GM12874 (cell line): ENCODE measurements around the gene SH3TC1.

Experiments
- TF ChIP-seq, protein P1 (sequence below): IDR thresholded peaks from 2 replicates; pipeline ENCODE4 v1.5.1; 2011; ENCODE audit warnings: low read depth, mild to moderate bottlenecking, control low read depth, low read length, moderate library complexity; ENCODE audit not compliant: insufficient read depth

The SH3TC1 gene

DNA sequence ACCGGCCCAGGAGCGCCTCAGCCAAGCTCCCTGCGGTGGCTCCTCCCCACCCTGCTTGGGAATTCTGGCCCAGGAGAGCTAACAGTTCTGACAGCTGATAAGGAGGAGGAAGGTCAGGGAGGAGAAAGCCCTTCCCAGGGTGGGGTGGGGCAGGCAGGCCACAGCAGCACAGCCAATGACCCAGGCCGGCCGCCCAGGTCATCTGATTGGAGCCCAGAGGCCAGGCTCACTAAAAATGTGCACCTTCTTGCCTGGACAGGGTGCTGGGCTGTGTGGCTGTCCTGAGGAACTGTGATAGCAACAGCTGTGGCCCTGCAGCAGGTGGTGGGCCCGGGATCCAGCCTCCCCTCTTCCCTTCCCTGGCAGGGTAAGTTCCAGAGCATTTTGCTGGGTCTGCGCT lies 17.2 kb upstream of the SH3TC1 start:
- TF ChIP-seq, protein P1, sequence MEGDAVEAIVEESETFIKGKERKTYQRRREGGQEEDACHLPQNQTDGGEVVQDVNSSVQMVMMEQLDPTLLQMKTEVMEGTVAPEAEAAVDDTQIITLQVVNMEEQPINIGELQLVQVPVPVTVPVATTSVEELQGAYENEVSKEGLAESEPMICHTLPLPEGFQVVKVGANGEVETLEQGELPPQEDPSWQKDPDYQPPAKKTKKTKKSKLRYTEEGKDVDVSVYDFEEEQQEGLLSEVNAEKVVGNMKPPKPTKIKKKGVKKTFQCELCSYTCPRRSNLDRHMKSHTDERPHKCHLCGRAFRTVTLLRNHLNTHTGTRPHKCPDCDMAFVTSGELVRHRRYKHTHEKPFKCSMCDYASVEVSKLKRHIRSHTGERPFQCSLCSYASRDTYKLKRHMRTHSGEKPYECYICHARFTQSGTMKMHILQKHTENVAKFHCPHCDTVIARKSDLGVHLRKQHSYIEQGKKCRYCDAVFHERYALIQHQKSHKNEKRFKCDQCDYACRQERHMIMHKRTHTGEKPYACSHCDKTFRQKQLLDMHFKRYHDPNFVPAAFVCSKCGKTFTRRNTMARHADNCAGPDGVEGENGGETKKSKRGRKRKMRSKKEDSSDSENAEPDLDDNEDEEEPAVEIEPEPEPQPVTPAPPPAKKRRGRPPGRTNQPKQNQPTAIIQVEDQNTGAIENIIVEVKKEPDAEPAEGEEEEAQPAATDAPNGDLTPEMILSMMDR, result no peak

DNA sequence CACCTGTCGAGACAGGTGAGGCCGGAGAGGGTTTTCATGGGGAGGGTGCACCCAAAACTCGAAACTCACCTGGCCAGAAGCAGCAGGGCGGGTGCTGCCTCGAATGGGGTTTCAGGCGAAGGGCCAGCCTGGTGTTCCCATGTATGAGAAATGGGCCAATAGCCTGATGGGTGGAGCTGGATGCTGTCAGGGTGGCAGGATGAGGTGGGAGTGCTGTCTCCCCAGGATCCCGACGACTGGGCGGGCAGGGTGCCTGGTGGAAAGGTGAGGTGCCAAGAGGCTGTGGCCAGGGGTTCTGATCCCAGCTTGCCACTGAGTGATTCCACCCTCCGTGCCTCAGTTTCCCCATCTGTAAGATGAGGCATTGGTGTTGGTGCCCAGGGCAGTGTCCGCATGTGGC lies 16.8 kb upstream of the SH3TC1 start:
- TF ChIP-seq, protein P1, result no peak

DNA sequence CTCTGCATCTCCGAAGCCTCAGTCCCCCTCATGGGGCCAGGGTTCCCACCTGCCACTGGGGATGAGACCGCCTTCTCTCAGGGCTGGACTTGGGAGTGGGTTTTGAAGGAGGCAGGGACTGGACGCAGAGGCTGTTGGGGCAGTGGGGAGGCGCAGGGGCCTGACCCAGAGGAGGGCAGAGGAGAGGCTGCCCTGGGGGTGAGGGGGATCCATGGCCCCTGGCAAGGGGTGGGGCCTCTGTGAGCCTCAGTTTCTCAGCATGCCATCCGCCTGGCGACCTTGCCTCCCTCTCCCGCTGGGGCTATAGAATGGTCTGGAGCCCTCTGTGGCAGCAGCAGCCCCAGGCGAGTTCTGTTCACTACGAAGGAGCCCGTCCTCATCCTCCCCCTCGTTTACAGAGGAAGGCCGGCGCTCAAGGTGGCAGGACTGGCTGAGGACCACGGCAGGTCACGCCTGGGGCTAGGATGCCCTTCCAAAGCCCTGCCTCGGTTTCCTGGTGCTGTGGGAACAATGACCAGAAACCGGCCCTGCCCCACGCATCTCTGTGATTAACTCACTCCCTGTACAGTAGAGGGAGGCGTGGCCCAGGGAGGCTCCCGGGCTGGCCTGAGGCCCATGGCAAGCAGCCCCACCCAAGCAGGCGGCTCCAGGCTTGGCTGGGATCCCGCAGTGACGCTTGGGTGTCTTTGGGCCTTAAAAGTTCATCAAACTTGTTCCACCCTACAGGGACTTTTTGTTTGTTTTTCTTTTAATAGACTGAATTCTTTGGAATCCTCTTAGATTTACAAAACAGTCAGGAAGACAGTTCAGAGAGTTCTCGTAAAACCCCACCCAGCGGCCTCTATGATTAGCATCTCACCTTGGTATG lies 16.0 kb upstream of the SH3TC1 start:
- TF ChIP-seq, protein P1, result no peak

DNA sequence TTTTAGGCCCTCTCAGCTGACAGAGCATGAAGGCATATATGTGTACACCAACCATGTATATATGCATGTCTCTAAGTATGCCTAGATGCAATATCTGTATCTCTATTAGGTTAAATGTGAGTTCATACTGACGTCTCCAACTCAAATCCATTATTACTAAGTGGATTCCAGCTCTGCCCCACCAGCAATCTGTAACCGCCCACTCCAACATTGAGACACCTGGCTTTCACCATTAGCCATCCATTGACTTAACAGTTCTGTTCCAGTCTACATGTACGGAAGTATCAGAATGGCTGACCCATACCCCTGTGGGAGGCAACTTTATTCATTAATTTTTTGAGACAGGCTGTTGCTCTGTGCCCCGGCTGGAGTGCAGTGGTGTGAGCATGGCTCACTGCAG lies 15.0 kb upstream of the SH3TC1 start:
- TF ChIP-seq, protein P1, result no peak

DNA sequence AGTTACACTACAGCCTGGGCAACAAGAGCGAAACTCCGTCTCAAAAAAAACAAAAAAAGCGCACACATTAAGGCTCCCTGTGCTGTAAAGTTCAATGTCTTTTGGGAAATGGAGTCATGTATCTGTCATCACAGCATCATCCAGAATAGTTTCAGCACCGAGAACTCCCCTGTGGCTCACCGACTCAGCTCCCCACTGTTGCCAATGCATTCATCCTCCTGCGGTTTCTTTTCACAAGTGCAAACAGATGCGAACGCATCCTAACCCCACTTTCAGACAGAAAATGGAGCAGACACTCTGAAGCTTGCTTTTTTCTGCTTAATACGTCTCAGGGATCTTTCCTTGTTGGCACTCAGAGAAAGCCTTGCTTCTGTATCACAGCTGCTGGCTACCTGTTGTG lies 13.8 kb upstream of the SH3TC1 start:
- TF ChIP-seq, protein P1, result no peak

DNA sequence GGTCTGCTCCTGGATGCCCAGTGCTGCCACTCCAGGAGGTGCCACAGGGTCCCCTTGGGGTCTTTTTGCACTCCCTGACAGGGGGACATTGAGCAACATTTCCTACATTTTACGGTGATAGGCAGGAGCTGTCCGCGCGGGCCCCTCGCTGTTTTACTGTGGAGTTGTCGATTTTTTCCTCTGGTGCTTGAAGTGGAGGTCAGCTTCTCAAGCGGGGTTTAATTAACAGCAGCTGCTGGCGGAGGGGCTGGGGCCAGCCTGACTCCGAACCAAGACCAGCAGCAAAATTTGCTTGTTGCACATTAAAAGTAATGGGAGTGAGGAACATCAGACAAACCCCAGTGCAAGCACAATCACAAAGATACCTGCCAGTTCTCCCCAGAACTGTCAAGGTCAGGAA lies 13.2 kb upstream of the SH3TC1 start:
- TF ChIP-seq, protein P1, result no peak

DNA sequence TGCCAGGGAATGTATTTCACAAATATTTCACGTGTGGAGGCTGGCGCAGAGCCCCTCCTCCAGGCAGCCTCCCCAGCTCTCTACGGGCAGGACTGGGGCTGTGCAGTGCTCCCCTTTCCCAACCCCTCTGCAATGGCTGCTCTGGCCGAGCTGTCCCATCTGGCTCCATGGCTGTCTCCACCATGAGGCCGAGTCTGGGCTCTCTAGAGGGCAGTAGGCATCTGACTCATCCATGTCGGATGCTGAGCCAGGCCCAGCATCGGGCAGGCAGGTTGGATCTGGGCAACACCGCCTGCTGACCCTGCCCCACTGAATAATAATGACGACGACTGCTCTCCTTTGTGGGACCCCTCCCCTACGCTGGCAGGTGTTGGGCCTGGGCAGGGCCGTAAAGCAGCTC lies 11.0 kb upstream of the SH3TC1 start:
- TF ChIP-seq, protein P1, result no peak
